Measurements from ENCODE around the gene FALEC. TPM values are rescaled to one million over a fixed set of nuclear protein-coding genes. Genes with fewer than 3 reads are reported as not detected.

FALEC gene
- total and polyA plus RNA-seq, 9 of the 15 experiments (the other 6 are each of a cell fraction or from before 2014, with no cell fraction given), result 0.15 to 1.8 (median 0.53) TPM; not detected in 5

GRCh38 chr1:150498342-150498741 lies 17.2 kb upstream of the FALEC start:
- Histone ChIP-seq H4K20me1 (replicated peaks; ENCODE audit: control insufficient read depth, insufficient read depth, low read length) (no peaks in the 10 kb centered on the region), H3K27me3 (ENCODE audit: control insufficient read depth in 2 of 2, insufficient read depth in 2 of 2, low read length in 2 of 2) (no peaks in the 10 kb centered on the region), H3K9me1 (ENCODE audit: control insufficient read depth, insufficient read depth, low read length) (no peaks in the 10 kb centered on the region), H3K9ac (ENCODE audit: insufficient read depth in 1 of 2, low read depth in 2 of 2, low read length in 2 of 2) (no peak overlapping the region), H3K4me3 (no peak overlapping the region), H3K9me3 (replicated peaks; ENCODE audit: control insufficient read depth, insufficient read depth, low read depth, low read length) (no peaks in the 10 kb centered on the region), H3K79me2 (ENCODE audit: control insufficient read depth, insufficient read depth, low read length) (no peaks in the 10 kb centered on the region), H3K36me3 (ENCODE audit: control insufficient read depth, insufficient read depth, low read length) (peaks cover 57% of the 10 kb centered on the region; the same call in 2 of the 3 replicates), H3K27ac (ENCODE audit: extremely low read depth, low read depth, low read length) (no peak overlapping the region), H3K4me1 (replicated peaks in 1 of 2; ENCODE audit: control insufficient read depth in 2 of 2, insufficient read depth in 2 of 2, low read length in 2 of 2) (no peaks in the 10 kb centered on the region; a peak in 1 of 5 replicates), H3K4me2 (ENCODE audit: insufficient read depth, low read length) (no peak overlapping the region), H2AFZ (ENCODE audit: low read depth, low read length) (no peak overlapping the region)
- no TSS peak for BruUV-seq (replicated peaks)
- intact Hi-C loops (cut with micrococcal nuclease) (no loop called here), in situ Hi-C loops (cut with MboI) (no loop called here)
- ChIA-PET CTCF (ENCODE audit: low intra/inter-chr PET ratio) (no interaction called here), POLR2A (interaction anchor here (1.1 to 1.4 kb wide), 2 partner anchors 9 to 10 kb away, joined by 3 to 6 read pairs; partner anchors contain the start of gene ECM1)
- ATAC-seq (no peak), DNase-seq (ENCODE audit: extremely low read depth in 1 of 4, low spot score in 3 of 4) (no peak), FAIRE-seq (no peak)
- WGBS (ENCODE audit: insufficient coverage, low coverage, missing lambda C conversion rate), result 89% methylated on average over 9 of the region's 10 CpGs
- 0 out of 2 replicates have a peak, but pooled peaks have one; percentile 19 for TF ChIP-seq RBFOX2 (IDR thresholded peaks at IDR 0.05; ENCODE audit: low read depth, low read length)
- no peak for TF ChIP-seq ZNF212 (CRISPR knock-in tag; IDR thresholded peaks at IDR 0.05)

- H3K79me2 ChIP-seq (ENCODE audit: control insufficient read depth, insufficient read depth, low read length), result peaks cover 12% of the 10 kb centered on the region; the same call in 2 of the 3 replicates
- FAIRE-seq, result no peak
- peaks cover 33 to 43% of the 10 kb centered on the region in 2 experiments for H3K4me1 ChIP-seq (replicated peaks in 1 of 2; ENCODE audit: control insufficient read depth in 2 of 2, insufficient read depth in 2 of 2, low read length in 2 of 2)
- no peak for DNase-seq (ENCODE audit: extremely low read depth in 1 of 4, low spot score in 3 of 4)
- 0 out of 3 replicates have a peak overlapping the region, but pooled peaks have one; percentile 72 for H3K27ac ChIP-seq (ENCODE audit: extremely low read depth, low read depth, low read length)
- ChIA-PET POLR2A (interaction anchor here (0.6 to 1.2 kb wide), 5 partner anchors 8 to 496 kb away, joined by 3 to 4 read pairs (median 3); partner anchors contain the start of gene FALEC), CTCF (ENCODE audit: low intra/inter-chr PET ratio) (no interaction called here)
- no peak overlapping the region for H2AFZ ChIP-seq (ENCODE audit: low read depth, low read length)
- no peak overlapping the region for H3K4me2 ChIP-seq (ENCODE audit: insufficient read depth, low read length)
- H3K4me3 ChIP-seq, result no peak overlapping the region
- H3K9me3 ChIP-seq (replicated peaks; ENCODE audit: control insufficient read depth, insufficient read depth, low read depth, low read length), result no peaks in the 10 kb centered on the region
- intact Hi-C loops (cut with micrococcal nuclease) (loop anchor here (5.0 kb wide), 1 partner anchor 42 kb away; the partner anchor contains the start of gene ADAMTSL4), in situ Hi-C loops (cut with MboI) (no loop called here)
- WGBS (ENCODE audit: insufficient coverage, low coverage, missing lambda C conversion rate), result 86% methylated on average over 6 of the region's 6 CpGs
- peaks cover 45% of the 10 kb centered on the region for H3K36me3 ChIP-seq (ENCODE audit: control insufficient read depth, insufficient read depth, low read length)
- no peak for ATAC-seq
- H3K9me1 ChIP-seq (ENCODE audit: control insufficient read depth, insufficient read depth, low read length), result no peaks in the 10 kb centered on the region
- no peaks in the 10 kb centered on the region for H4K20me1 ChIP-seq (replicated peaks; ENCODE audit: control insufficient read depth, insufficient read depth, low read length)
- peak overlapping the region in 1 of 2 experiments; percentile 16; a peak in 1 of 4 replicates for H3K9ac ChIP-seq (ENCODE audit: insufficient read depth in 1 of 2, low read depth in 2 of 2, low read length in 2 of 2)
- no TSS peak for BruUV-seq (replicated peaks)
- no peaks in the 10 kb centered on the region for H3K27me3 ChIP-seq (ENCODE audit: control insufficient read depth in 2 of 2, insufficient read depth in 2 of 2, low read length in 2 of 2)
- TF ChIP-seq CHD2 (IDR thresholded peaks at IDR 0.05; ENCODE audit: low read depth, low read length) (no peak), TBL1XR1 (IDR thresholded peaks at IDR 0.05; ENCODE audit: low read length in 2 of 2) (no peak), ZNF395 (CRISPR knock-in tag; IDR thresholded peaks at IDR 0.05) (no peak), POLR3G (IDR thresholded peaks at IDR 0.05; ENCODE audit: extremely low read depth, insufficient read length, insufficient replicate concordance) (no peak), ZFP91 (CRISPR knock-in tag; IDR thresholded peaks at IDR 0.05) (no peak)
Observed at GRCh38 chr1:150505431-150505830, 10.1 kb upstream of the FALEC start.

Measured in K562 (cell line).